Breast epithelium (tissue), 4 donors: ENCODE measurements around the gene GRK5. TPM values are rescaled to one million over a fixed set of nuclear protein-coding genes. Genes with fewer than 3 reads are reported as not detected.
A peak's percentile ranks its signal among the peaks of the same experiment; 100 is the strongest.

Experiments
- DNase-seq, 2 donors: peaks; one replicate each; pipeline ENCODE4 v3.0.0-alpha.2; 2019; ENCODE audit warnings: low spot score in 2 of 2
- H3K27ac ChIP-seq, 2 donors: fragments of 200-600 bp; sonication (generic) in 1 of 2; one replicate each; pipeline ENCODE4 v1.5.1; 2016 to 2019; ENCODE audit warnings: mild to moderate bottlenecking in 1 of 2
- H3K27me3 ChIP-seq, 2 donors: fragments of 200-600 bp; sonication (generic) in 1 of 2; one replicate each; pipeline versions ENCODE4 v1.5.1 to v1.6.0; 2017 to 2019; ENCODE audit warnings: control low read depth in 1 of 2, mild to moderate bottlenecking in 1 of 2
- H3K36me3 ChIP-seq: fragments of 200-600 bp; one replicate; pipeline ENCODE4 v1.5.1; 2019
- H3K4me1 ChIP-seq, 2 donors: fragments of 200-600 bp; sonication (generic); one replicate each; pipeline ENCODE4 v1.5.1; 2016 to 2019; ENCODE audit warnings: control low read depth in 1 of 2
- H3K4me3 ChIP-seq, 3 donors: fragments of 200-600 bp; sonication (generic); 1 replicate in 2 of 3; 2 replicates in 1 of 3; pipeline ENCODE4 v1.5.1; 2016 to 2019; ENCODE audit warnings: mild to moderate bottlenecking in 3 of 3, moderate library complexity in 2 of 3
- H3K9me3 ChIP-seq, 2 donors: fragments of 200-600 bp; sonication (generic) in 1 of 2; one replicate each; pipeline ENCODE4 v1.5.1; 2016 to 2019; ENCODE audit warnings: control low read depth in 1 of 2
- CTCF ChIP-seq, 3 donors: fragments of 450-650 bp; IDR thresholded peaks; one replicate each; pipeline ENCODE4 v1.5.1; 2016 to 2017; ENCODE audit warnings: antibody characterized with exemption in 3 of 3, mild to moderate bottlenecking in 3 of 3, moderate library complexity in 3 of 3
- POLR2A ChIP-seq: fragments of 450-650 bp; IDR thresholded peaks from one replicate; pipeline ENCODE4 v1.6.1; 2016; ENCODE audit warnings: antibody characterized with exemption, mild to moderate bottlenecking, moderate library complexity
- POLR2AphosphoS5 ChIP-seq, 3 donors: sonication (generic); formaldehyde crosslinking; IDR thresholded peaks; one replicate each; pipeline ENCODE4 v1.6.1; 2017; ENCODE audit warnings: antibody characterized with exemption in 3 of 3
- intact Hi-C: fragments of 100-400 bp; cut with DNase I; formaldehyde crosslinking; loops from one replicate; pipeline ENCODE4 v1.15.1; 2023; ENCODE audit warnings: low total_unique reads
- total RNA-seq, 3 donors: library from RNA; depleted of rRNA; stranded (reverse); fragments of >200 nt; gene quantifications; one replicate each; pipeline ENCODE4 v1.1.0, GENCODE V29; 2016

GRK5 gene
- total RNA-seq, 3 donors from 2014 or later = 14.9 to 20.6 (median 15.2) TPM

GRCh38 chr10:119483001-119483400, 275.6 kb downstream of the GRK5 start:
- Histone ChIP-seq H3K27ac (no peak overlapping the region), H3K4me1 (no peaks in the 10 kb centered on the region), H3K36me3 (no peaks in the 10 kb centered on the region), H3K9me3 (no peaks in the 10 kb centered on the region), H3K4me3 (no peak overlapping the region), H3K27me3 (no peaks in the 10 kb centered on the region)
- no peak for DNase-seq
- intact Hi-C loops = no loop called here
- no peak for TF ChIP-seq CTCF (IDR thresholded peaks at IDR 0.05)
- TF ChIP-seq POLR2A = no peak
- TF ChIP-seq POLR2AphosphoS5 (IDR thresholded peaks at IDR 0.05) = no peak

GRCh38 chr10:119483839-119484238, 276.5 kb downstream of the GRK5 start:
- Histone ChIP-seq H3K27ac (no peak overlapping the region), H3K27me3 (no peaks in the 10 kb centered on the region), H3K4me1 (no peaks in the 10 kb centered on the region), H3K9me3 (no peaks in the 10 kb centered on the region), H3K4me3 (no peak overlapping the region), H3K36me3 (no peaks in the 10 kb centered on the region)
- TF ChIP-seq POLR2A = no peak
- TF ChIP-seq POLR2AphosphoS5 (IDR thresholded peaks at IDR 0.05) = no peak
- no peak for TF ChIP-seq CTCF (IDR thresholded peaks at IDR 0.05)
- no peak for DNase-seq
- intact Hi-C loops = no loop called here

GRCh38 chr10:119488675-119489074, 281.3 kb downstream of the GRK5 start:
- no peak for TF ChIP-seq CTCF (IDR thresholded peaks at IDR 0.05)
- TF ChIP-seq POLR2A = no peak
- no peak for TF ChIP-seq POLR2AphosphoS5 (IDR thresholded peaks at IDR 0.05)
- intact Hi-C loops = no loop called here
- H3K36me3 ChIP-seq = no peaks in the 10 kb centered on the region
- no peaks in the 10 kb centered on the region for H3K27me3 ChIP-seq
- peaks cover 0 to 6% of the 10 kb centered on the region in 2 donors for H3K4me1 ChIP-seq
- no peaks in the 10 kb centered on the region for H3K9me3 ChIP-seq
- DNase-seq = no peak
- no peak overlapping the region for H3K4me3 ChIP-seq
- H3K27ac ChIP-seq = no peak overlapping the region

DNA sequence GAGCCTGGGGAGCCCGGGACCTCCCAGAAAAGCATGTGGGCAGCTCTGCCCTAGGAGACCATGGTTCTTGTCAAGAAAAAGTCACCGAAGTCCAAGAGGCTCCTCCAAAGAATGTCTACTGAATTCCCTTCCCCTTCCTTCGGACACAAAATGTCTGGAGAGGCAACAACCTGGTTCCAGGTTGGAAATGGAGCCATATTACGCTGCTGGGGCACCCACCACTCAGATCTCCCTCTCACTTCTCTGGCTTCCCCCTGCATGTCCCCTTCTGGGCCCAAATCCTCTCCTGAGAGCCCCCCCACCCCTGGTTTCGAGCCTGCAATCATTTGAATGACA, 282.6 kb downstream of the GRK5 start:
- TF ChIP-seq POLR2AphosphoS5 (IDR thresholded peaks at IDR 0.05) (no peak), CTCF (IDR thresholded peaks at IDR 0.05) (no peak), POLR2A (no peak)
- intact Hi-C loops = no loop called here

DNA sequence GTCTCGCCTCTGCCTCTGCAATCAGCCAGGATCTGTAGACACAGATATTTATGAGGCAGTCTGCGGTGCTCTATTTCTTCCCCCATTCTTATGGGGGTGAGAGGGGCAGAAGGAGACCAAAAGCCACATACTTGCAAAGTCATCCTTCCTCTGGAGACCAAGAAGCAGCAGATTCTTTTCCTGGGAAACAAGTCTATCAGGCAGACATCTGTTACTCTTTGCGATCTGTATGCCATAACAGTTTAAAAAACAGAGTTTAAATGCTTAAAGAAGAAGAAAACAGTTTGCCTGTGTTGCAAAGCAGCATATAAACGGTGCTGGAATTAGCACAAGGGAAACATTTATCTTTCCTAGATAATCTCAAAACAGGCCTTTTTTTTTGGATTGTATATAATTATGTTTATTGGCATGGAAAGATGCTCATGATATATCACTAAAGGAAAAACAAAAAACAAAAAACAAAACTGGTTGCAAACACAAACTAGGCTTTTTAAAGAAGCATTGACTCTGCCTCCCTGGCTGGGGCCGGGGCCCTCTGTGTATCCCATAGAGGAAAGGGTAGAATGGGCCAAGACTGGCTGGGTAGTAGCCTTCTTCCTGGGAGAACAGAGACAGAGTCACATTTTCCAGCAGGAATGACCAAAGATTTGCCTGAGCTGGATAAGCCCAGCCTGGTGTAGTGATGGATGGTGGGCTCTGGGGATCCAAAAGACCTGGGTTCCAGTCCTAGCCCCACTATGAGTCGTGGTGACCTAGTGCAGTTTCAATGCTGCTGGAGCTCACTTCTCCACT, 284.8 kb downstream of the GRK5 start:
- H3K36me3 ChIP-seq = no peaks in the 10 kb centered on the region
- H3K27me3 ChIP-seq = no peaks in the 10 kb centered on the region
- TF ChIP-seq POLR2A (no peak), POLR2AphosphoS5 (IDR thresholded peaks at IDR 0.05) (no peak), CTCF (IDR thresholded peaks at IDR 0.05) (no peak)
- peaks cover 0 to 6% of the 10 kb centered on the region in 2 donors for H3K4me1 ChIP-seq
- DNase-seq = no peak
- H3K4me3 ChIP-seq = no peak overlapping the region
- H3K9me3 ChIP-seq = no peaks in the 10 kb centered on the region
- intact Hi-C loops = no loop called here
- no peak overlapping the region for H3K27ac ChIP-seq

More for the DNA sequence above, 282.6 kb downstream of the GRK5 start:
- peak overlapping the region; percentile 5 to 62 (median 31) for H3K4me3 ChIP-seq
- no peaks in the 10 kb centered on the region for H3K27me3 ChIP-seq
- no peaks in the 10 kb centered on the region for H3K9me3 ChIP-seq
- no peaks in the 10 kb centered on the region for H3K36me3 ChIP-seq
- peaks cover 0 to 6% of the 10 kb centered on the region in 2 donors for H3K4me1 ChIP-seq
- DNase-seq = no peak
- H3K27ac ChIP-seq = no peak overlapping the region
